Gastroesophageal sphincter (tissue), 3 donors: ENCODE data around the gene MVD.

ENCODE experiments used
- POLR2A ChIP-seq, 2 donors: fragments of 450-650 bp; IDR thresholded peaks; one replicate each; pipeline ENCODE4 v1.6.1; 2017; ENCODE audit warnings: antibody characterized with exemption in 2 of 2, mild to moderate bottlenecking in 2 of 2, moderate library complexity in 1 of 2
- TF ChIP-seq, protein P1 (sequence below), 4 experiments: fragments of 200-600 bp in 2 of 4; fragments of 450-650 bp in 2 of 4; sonication (generic) in 1 of 4; IDR thresholded peaks; one replicate each; pipeline ENCODE4 v1.5.1; 2017 to 2019; ENCODE audit warnings: antibody characterized with exemption in 4 of 4, mild to moderate bottlenecking in 2 of 4, moderate library complexity in 2 of 4

DNA sequence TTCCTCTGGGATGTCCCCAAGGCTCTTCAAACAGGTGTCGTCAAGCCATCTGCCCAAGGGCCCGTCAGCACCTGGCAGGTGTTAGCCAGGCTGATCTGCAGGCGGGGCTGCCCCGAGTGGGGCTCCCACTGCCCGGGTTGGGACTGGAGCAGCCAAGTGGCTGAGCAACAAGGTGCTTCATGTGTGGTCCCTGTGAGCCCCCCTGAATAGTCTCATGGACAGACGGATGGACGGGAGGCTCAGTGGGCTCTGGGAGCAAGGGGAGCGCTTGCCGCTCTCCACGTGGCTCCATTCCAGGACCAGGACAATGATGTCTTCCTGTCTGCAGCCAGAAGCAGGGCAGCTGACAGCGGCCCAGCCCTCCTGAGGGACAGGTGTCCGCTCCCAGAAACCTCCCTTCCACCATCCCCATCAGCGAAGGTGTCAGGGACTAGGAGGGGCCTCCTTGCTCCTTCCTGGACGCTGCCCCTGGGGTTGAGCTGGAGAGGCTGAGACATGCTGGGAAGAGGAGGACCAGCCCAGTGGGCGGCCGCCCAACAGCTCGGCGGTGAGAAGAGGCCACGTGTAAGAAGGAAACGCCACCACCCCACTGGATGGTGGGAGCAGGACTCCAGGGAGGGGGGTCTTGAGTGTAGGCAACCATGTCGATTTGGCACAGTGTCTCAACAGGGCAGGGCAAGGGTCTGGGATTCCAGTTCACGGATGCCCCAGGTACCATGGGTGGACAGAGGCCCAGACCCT, 13.8 kb upstream of the MVD start:
- TF ChIP-seq, protein P1, sequence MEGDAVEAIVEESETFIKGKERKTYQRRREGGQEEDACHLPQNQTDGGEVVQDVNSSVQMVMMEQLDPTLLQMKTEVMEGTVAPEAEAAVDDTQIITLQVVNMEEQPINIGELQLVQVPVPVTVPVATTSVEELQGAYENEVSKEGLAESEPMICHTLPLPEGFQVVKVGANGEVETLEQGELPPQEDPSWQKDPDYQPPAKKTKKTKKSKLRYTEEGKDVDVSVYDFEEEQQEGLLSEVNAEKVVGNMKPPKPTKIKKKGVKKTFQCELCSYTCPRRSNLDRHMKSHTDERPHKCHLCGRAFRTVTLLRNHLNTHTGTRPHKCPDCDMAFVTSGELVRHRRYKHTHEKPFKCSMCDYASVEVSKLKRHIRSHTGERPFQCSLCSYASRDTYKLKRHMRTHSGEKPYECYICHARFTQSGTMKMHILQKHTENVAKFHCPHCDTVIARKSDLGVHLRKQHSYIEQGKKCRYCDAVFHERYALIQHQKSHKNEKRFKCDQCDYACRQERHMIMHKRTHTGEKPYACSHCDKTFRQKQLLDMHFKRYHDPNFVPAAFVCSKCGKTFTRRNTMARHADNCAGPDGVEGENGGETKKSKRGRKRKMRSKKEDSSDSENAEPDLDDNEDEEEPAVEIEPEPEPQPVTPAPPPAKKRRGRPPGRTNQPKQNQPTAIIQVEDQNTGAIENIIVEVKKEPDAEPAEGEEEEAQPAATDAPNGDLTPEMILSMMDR (IDR thresholded peaks at IDR 0.05) = no peak
- no peak for TF ChIP-seq POLR2A (IDR thresholded peaks at IDR 0.05)
